Neural cell (in vitro differentiated cells): ENCODE data around the gene SSR4.

Source experiments
- POLR2AphosphoS5 ChIP-seq: IDR thresholded peaks from 2 replicates; pipeline ENCODE4 v1.6.1; 2012
- TF ChIP-seq, protein P1 (sequence below): fragments of 450-650 bp; IDR thresholded peaks from 2 replicates; pipeline ENCODE4 v1.5.1; 2014; ENCODE audit warnings: antibody characterized with exemption, mild to moderate bottlenecking, moderate library complexity; ENCODE audit not compliant: poor library complexity, severe bottlenecking

DNA sequence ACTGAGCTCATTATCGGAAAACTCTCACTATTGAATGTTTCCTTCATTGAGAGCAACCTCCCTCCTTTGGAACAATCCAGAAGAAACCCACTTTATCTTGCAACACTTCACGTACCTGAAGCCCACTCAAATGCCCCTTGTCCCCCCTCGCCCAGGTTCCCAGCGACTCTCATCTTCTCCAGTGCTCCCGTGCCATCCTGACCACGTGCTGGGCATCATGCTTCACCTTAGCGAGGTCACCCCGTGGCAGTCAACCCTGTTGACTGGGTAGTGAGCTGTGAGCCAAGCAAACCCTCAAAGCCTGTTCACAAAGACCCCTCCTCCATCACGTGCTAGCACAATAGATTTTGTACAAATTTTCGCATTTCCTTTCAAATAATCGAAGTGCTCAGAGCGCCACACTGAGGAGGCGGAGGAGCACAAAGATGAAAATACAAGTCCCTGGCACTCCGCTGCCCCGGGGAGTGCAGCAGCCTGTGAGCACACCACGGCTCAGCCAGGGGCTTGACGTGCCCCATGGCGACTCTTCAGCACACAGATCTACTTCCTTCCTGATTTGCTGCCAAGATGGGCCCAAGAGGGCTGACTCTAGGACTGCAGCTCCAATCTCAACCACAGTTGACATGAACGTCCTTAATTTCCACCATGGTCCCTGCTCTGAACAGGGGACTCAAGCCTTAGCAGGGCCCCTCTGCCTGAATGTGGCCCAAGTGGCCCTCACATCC, 20.3 kb downstream of the SSR4 start:
- TF ChIP-seq POLR2AphosphoS5, result no peak
- TF ChIP-seq, protein P1, sequence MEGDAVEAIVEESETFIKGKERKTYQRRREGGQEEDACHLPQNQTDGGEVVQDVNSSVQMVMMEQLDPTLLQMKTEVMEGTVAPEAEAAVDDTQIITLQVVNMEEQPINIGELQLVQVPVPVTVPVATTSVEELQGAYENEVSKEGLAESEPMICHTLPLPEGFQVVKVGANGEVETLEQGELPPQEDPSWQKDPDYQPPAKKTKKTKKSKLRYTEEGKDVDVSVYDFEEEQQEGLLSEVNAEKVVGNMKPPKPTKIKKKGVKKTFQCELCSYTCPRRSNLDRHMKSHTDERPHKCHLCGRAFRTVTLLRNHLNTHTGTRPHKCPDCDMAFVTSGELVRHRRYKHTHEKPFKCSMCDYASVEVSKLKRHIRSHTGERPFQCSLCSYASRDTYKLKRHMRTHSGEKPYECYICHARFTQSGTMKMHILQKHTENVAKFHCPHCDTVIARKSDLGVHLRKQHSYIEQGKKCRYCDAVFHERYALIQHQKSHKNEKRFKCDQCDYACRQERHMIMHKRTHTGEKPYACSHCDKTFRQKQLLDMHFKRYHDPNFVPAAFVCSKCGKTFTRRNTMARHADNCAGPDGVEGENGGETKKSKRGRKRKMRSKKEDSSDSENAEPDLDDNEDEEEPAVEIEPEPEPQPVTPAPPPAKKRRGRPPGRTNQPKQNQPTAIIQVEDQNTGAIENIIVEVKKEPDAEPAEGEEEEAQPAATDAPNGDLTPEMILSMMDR, result no peak
